Muscle layer of duodenum (tissue), 2 donors: ENCODE results near the gene SOX6.
"Not testable (repeated sequence)": the region's sequence is repeated elsewhere in the genome, so short reads cannot be mapped to it uniquely, and the experiment has no call there.

Experiments used
- H3K27ac ChIP-seq: one replicate; pipeline ENCODE4 v1.7.0; 2013; ENCODE audit warnings: mild to moderate bottlenecking, low read length
- H3K27me3 ChIP-seq: one replicate; pipeline ENCODE4 v1.7.0; 2013; ENCODE audit warnings: low read depth, mild to moderate bottlenecking, control low read depth, low read length
- H3K36me3 ChIP-seq, 2 donors: one replicate each; pipeline ENCODE4 v1.7.0; 2013; ENCODE audit warnings: low read length in 2 of 2, control low read depth in 1 of 2, mild to moderate bottlenecking in 1 of 2; ENCODE audit not compliant: insufficient read depth in 2 of 2, control insufficient read depth in 1 of 2
- H3K4me1 ChIP-seq, 2 donors: one replicate each; pipeline ENCODE4 v1.7.0; 2013; ENCODE audit warnings: low read length in 2 of 2, mild to moderate bottlenecking in 2 of 2, control low read depth in 1 of 2, moderate library complexity in 1 of 2; ENCODE audit not compliant: insufficient read depth in 2 of 2, control insufficient read depth in 1 of 2
- H3K4me3 ChIP-seq, 2 donors: one replicate each; pipeline ENCODE4 v1.7.0; 2013; ENCODE audit warnings: low read length in 2 of 2, low read depth in 1 of 2, mild to moderate bottlenecking in 1 of 2
- H3K9me3 ChIP-seq, 2 donors: one replicate each; pipeline ENCODE4 v1.7.0; 2013; ENCODE audit warnings: low read length in 2 of 2, control low read depth in 1 of 2, mild to moderate bottlenecking in 1 of 2; ENCODE audit not compliant: control insufficient read depth in 1 of 2
- donor health status: healthy.

Gene SOX6

DNA sequence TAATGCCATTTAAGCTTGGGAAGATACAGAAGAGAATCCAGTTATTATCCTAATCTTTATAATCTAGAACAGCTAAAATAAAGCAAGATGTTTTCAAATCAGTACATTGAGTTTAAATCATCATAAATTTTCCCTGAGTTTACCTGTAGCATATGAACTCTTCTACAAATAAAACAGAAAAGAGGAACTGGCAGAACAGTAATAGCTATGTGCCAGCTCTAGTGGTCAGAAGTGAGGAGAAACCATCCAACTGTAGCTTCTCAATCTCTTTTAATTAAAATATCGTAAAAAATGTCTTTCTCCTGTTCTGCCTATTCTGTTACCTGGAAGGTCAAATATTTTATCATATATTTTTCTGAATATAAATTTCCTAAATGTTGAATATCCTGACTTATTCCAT lies 266.9 kb downstream of the SOX6 start:
- no peaks in the 10 kb centered on the region for H3K4me1 ChIP-seq
- no peaks in the 10 kb centered on the region for H3K9me3 ChIP-seq
- no peaks in the 10 kb centered on the region for H3K36me3 ChIP-seq
- no peak overlapping the region for H3K4me3 ChIP-seq
- no peaks in the 10 kb centered on the region for H3K27me3 ChIP-seq
- no peak overlapping the region for H3K27ac ChIP-seq

DNA sequence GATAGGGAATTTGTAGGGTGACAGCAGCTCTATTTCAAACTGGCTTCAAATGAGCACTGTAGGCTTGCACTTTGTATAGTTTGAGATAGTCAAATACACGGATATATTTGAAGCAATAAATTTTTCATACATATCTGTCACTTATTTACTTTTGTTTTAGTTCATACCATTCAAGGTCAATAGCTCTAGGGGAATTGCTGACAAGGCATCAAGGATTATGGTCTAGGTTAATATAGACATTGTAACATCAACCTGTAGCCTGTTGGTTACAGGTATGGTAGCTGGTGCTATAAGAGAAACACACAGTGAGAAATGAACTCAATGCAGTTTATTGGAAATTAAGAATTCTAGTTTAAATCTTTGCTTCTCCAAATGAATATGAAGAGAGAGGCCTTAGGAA lies 267.6 kb downstream of the SOX6 start:
- no peaks in the 10 kb centered on the region for H3K27me3 ChIP-seq
- no peaks in the 10 kb centered on the region for H3K36me3 ChIP-seq
- H3K4me3 ChIP-seq = no peak overlapping the region
- H3K27ac ChIP-seq = no peak overlapping the region
- H3K4me1 ChIP-seq = no peaks in the 10 kb centered on the region
- H3K9me3 ChIP-seq = no peaks in the 10 kb centered on the region

DNA sequence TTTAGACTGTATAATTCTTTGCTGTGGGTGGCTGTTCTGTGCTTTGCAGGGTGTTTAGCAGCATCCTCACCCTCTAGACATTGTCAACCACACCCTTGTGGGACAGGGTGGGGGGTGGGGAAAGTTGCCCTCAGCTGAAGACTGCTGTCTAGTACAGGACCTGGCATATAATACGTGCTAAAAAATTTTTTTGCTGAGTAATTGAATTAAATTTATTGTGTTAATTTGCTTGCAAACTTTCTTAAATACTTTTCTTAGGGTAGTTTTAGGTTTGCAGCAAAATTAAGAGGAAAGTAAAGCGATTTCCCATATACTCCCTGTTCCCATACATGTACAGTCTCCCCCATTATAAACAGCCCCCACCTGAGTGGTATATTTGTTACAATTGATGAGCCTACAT lies 268.5 kb downstream of the SOX6 start:
- Histone ChIP-seq H3K9me3 (no peaks in the 10 kb centered on the region), H3K27me3 (no peaks in the 10 kb centered on the region), H3K36me3 (no peaks in the 10 kb centered on the region), H3K4me1 (no peaks in the 10 kb centered on the region), H3K4me3 (no peak overlapping the region), H3K27ac (no peak overlapping the region)

DNA sequence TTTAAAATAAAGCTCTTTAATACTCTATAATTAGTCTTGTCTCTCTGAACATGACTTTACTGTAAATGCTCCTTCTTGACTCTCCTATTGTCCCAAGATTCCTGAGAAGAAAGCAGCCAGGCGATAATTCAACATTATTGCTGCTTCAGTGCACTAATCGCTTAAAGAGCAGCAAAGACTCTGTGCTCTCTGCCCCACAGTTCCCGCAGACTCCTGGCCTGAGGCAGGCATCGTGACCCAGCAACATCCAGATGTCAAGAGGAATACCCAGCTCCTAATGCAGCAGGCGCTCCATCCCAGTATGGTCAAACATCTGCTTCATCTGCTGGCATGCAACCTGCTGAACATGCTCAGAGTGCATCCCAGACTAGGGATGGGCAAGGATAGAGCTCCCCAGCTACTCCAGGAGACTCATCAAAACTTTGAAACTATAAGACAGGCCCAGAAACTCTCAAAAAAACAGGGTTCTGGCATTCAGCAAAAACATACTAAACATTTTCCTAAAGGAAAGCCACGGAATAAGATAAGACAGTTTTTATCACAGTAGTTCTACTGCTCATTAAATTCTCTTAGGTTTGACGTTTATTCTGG lies 270.0 kb downstream of the SOX6 start:
- Histone ChIP-seq H3K4me3 (no peak overlapping the region), H3K4me1 (no peaks in the 10 kb centered on the region), H3K27me3 (no peaks in the 10 kb centered on the region), H3K27ac (no peak overlapping the region), H3K36me3 (no peaks in the 10 kb centered on the region), H3K9me3 (no peaks in the 10 kb centered on the region)

DNA sequence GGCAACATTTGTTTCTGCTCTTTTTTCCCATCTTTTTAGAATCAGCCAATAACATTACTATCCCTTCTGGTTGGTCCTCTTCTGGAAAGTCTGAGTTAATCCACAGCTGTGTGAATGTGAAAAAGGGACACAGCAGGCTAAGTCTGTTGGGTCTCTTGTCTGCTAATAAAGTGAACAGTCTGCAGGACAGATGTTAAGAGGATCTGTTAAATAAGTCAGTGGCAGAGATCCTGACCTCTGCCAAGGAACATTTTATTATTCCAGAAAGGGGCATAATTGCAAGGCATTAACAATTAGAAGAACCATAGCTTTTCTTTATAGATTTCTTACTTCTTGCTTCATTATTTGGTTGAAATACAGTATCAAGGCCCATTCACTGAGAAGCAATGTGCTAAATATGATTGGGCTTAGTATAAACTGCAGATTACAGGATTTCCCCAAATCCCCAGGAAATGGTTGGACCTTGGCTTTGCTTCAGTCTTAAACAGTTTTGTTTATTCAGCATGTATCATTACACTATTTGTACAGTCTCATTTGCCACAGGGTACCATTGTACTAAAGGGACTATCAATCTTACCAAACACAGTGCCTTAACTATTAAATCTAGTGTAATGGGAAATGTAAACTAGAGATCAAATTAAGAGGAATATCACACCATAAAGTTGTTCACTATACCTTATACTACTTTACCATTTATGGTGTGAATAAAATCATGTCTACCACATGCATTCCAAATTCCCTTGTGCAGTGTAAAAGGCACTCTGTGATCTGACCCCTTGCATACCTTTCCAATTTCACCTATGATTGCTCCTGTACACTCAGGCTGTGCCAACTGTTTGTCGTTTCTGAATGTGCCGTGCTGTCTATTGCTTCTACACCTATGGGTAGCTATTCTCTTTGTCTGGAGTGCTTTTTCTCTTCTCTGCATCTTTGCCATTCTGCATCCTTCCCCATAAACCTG lies 274.0 kb downstream of the SOX6 start:
- Histone ChIP-seq H3K27me3 (no peaks in the 10 kb centered on the region), H3K36me3 (no peaks in the 10 kb centered on the region), H3K27ac (no peak overlapping the region), H3K9me3 (no peaks in the 10 kb centered on the region), H3K4me1 (no peaks in the 10 kb centered on the region), H3K4me3 (no peak overlapping the region)

DNA sequence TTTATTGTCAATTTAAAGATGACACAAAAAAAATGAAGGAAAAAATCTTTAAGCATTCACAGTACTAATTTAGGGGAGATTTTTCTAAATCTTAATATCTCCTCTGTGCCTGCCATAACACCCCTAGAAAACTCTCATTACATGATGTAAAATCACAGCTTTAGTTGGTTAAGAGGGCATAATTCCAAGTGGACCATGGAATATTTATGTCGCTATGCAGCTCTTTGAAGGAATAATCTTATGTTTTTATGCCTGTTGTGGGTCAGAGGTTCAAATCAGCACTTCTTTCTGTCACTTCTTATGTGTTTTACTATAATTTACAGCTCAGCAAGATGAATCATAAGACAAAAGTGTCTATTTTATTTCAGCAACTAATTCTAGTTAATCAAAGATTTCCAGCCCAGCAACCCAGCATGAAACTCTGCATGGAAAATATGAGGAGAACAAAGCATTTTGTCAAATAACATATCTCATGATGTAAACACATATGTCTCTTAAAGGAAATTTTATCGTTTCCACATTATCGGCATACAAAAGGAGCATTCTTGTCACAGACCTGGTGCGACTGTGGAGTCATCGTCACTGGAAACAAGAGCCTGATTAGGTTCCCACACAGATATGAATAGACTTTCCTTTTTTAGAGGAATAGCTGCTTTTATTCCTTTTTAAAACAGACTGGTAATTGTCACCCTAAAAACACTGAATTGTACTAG lies 274.8 kb downstream of the SOX6 start:
- no peaks in the 10 kb centered on the region for H3K9me3 ChIP-seq
- no peaks in the 10 kb centered on the region for H3K36me3 ChIP-seq
- H3K4me1 ChIP-seq = no peaks in the 10 kb centered on the region
- no peak overlapping the region for H3K4me3 ChIP-seq
- no peak overlapping the region for H3K27ac ChIP-seq
- no peaks in the 10 kb centered on the region for H3K27me3 ChIP-seq

DNA sequence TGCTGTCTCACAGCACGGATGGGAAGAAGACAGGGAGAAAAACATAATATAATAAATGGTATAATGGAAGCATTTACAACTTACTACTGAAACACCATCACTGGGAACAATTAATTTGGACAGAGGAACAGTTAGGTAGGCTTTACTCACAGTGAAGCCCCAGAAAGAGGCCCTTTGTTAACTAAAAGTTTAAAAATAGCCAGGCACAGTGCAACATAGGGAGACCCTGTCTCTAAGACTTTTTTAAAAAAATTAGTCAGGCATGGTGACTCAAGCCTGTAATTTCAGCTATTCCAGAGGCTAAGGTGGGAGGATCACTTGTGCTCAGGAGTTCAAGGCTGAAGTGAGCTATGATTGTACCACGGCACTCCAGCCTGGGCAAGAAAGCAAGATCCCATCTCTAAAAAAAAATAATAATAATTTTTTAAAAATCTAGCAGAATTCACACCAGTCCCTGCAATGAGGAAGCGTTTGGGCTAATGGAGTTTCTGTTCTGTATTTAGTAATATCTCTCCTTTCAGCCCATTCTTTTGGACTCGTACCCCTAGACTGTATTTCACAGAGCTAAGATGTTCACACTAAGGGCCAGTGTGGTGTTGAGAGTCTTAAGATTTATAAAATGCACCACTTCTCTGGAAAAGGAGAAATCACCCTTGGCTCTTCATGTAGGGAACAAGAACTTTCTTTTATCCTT lies 275.5 kb downstream of the SOX6 start:
- H3K9me3 ChIP-seq = no peaks in the 10 kb centered on the region
- H3K27me3 ChIP-seq = no peaks in the 10 kb centered on the region
- H3K36me3 ChIP-seq = no peaks in the 10 kb centered on the region
- no peak overlapping the region for H3K27ac ChIP-seq
- H3K4me1 ChIP-seq = no peaks in the 10 kb centered on the region
- H3K4me3 ChIP-seq = no peak overlapping the region

DNA sequence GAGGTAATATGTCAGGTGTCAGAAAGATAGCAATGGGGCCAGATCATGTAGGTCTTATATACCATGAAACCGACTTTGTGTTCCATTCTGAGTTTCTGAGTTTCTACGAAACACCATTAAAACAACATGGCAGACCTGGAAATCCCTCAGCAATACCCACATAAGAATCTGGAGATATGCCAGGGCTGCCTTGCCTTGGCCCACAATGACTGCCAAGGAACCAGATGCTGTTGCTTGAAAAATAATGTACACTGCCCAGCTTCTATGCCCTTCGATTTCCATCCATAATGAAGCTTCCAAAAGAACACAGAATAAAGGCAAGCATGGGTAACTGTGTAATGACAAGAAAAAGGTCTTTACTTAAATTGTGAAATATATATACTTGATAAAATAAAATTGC lies 277.4 kb downstream of the SOX6 start:
- no peaks in the 10 kb centered on the region for H3K9me3 ChIP-seq
- H3K4me3 ChIP-seq = no peak overlapping the region
- no peaks in the 10 kb centered on the region for H3K4me1 ChIP-seq
- no peaks in the 10 kb centered on the region for H3K27me3 ChIP-seq
- no peak overlapping the region for H3K27ac ChIP-seq
- H3K36me3 ChIP-seq = no peaks in the 10 kb centered on the region

DNA sequence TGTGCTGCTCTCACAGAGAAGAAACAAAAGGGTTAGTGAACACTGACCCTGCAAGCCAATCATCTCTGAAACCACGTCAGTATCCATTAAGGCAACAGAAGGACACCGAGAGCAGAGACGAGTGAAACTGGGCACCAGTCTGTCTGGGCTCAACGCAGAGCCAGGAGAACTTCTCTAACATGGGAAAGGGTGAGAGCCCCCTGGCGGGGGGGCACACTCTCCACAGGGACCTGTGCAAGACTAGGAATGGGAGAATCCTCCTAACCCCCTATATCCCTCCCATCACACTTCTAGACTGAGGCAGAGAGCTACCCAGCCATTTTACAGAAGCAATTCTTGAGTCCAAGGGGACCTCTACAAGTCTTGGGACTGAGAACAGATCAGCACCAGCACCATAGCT lies 285.8 kb downstream of the SOX6 start:
- H3K27ac ChIP-seq = no peak overlapping the region
- no peaks in the 10 kb centered on the region for H3K27me3 ChIP-seq
- no peaks in the 10 kb centered on the region for H3K4me1 ChIP-seq
- H3K9me3 ChIP-seq = no peaks in the 10 kb centered on the region
- no peak overlapping the region for H3K4me3 ChIP-seq
- no peaks in the 10 kb centered on the region for H3K36me3 ChIP-seq

DNA sequence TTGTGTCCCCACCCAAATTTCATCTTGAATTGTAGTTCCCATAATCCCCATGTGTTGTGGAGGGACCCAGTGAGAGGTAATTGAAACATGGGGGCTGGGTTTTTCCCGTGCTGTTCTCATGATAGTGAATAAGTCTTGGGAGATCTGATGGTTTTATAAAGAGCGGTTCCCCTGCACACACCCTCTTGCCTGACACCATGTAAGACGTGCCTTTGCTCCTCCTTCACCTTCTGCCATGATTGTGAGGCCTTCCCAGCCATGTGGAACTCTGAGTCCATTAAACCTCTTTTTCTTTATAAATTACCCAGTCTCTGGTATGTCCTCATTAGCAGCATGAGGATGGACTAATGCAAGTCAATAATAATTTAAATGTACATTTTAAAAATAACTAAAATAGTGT lies 289.1 kb downstream of the SOX6 start:
- H3K4me1 ChIP-seq, H3K27me3 ChIP-seq, H3K4me3 ChIP-seq, H3K9me3 ChIP-seq, H3K27ac ChIP-seq, H3K36me3 ChIP-seq: not testable (repeated sequence)

DNA sequence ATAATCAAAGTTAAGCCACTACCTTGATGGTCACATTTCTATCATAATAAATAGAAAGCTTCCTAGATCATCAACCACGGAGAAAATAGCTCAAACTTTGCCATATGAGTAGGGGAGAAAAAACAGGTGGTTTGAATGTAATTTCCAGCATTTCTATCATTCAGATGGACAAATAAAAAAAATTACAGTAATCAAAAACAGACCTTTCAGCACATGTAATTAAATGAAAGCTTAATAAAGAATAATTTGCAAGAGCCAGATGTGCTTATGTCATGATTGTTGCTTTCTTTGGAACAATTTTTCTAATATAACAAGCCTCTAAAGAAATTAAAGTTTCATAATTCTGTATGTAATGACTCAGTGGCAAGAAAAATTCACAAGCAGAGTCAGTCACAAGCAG lies 297.0 kb downstream of the SOX6 start:
- no peaks in the 10 kb centered on the region for H3K4me1 ChIP-seq
- no peaks in the 10 kb centered on the region for H3K9me3 ChIP-seq
- no peaks in the 10 kb centered on the region for H3K36me3 ChIP-seq
- H3K27ac ChIP-seq = no peak overlapping the region
- H3K4me3 ChIP-seq = no peak overlapping the region
- H3K27me3 ChIP-seq = no peaks in the 10 kb centered on the region
